HG03521 (cell line): ENCODE results near the gene STRADA.

Experiments used
- ATAC-seq: cut with Tn5 transposase; IDR thresholded peaks from one replicate; pipeline ENCODE4 v1.9.1; 2021; ENCODE audit warnings: mild to moderate bottlenecking, moderate library complexity; ENCODE audit not compliant: unreplicated experiment

Gene STRADA

GRCh38 chr17:63686138-63686685, 55.4 kb downstream of the STRADA start:
- no peak for ATAC-seq

GRCh38 chr17:63685578-63685977, 56.0 kb downstream of the STRADA start:
- ATAC-seq: no peak

- ATAC-seq: no peak
These were observed 56.6 kb downstream of the STRADA start for GRCh38 chr17:63685041-63685440.

- no peak for ATAC-seq
These were observed 58.6 kb downstream of the STRADA start for GRCh38 chr17:63682981-63683380.

GRCh38 chr17:63682441-63682840, 59.2 kb downstream of the STRADA start:
- no peak for ATAC-seq

GRCh38 chr17:63681530-63681929, 60.1 kb downstream of the STRADA start:
- no peak for ATAC-seq

- no peak for ATAC-seq
These were observed 60.9 kb downstream of the STRADA start for GRCh38 chr17:63680700-63681099.

- ATAC-seq: no peak
These were observed 62.4 kb downstream of the STRADA start for GRCh38 chr17:63679214-63679613.

- no peak for ATAC-seq
These were observed 65.0 kb downstream of the STRADA start for GRCh38 chr17:63676584-63676983.

GRCh38 chr17:63675607-63676546, 65.7 kb downstream of the STRADA start:
- ATAC-seq: no peak

- ATAC-seq: no peak
These were observed 66.4 kb downstream of the STRADA start for GRCh38 chr17:63675231-63675606.

- ATAC-seq: no peak
These were observed 68.7 kb downstream of the STRADA start for GRCh38 chr17:63672856-63673255.

GRCh38 chr17:63665527-63666214, 75.9 kb downstream of the STRADA start:
- peak; percentile 48 for ATAC-seq

- no peak for ATAC-seq
These were observed 81.7 kb downstream of the STRADA start for GRCh38 chr17:63659850-63660249.

- ATAC-seq: no peak
These were observed 83.2 kb downstream of the STRADA start for GRCh38 chr17:63658366-63658765.

GRCh38 chr17:63657786-63658185, 83.8 kb downstream of the STRADA start:
- no peak for ATAC-seq

GRCh38 chr17:63653050-63653449, 88.5 kb downstream of the STRADA start:
- ATAC-seq: no peak
